Muscle layer of colon (tissue), 2 donors: ENCODE data around the gene ETFB.

Source experiments
- H3K27ac ChIP-seq: one replicate; pipeline ENCODE4 v1.7.0; 2013; ENCODE audit warnings: low read depth, mild to moderate bottlenecking, low read length, moderate library complexity
- H3K27me3 ChIP-seq, 2 donors: one replicate each; pipeline ENCODE4 v1.7.0; 2013; ENCODE audit warnings: low read length in 2 of 2, mild to moderate bottlenecking in 2 of 2; ENCODE audit not compliant: insufficient read depth in 2 of 2, control insufficient read depth in 1 of 2
- H3K36me3 ChIP-seq: one replicate; pipeline ENCODE4 v1.7.0; 2013; ENCODE audit warnings: mild to moderate bottlenecking, low read length; ENCODE audit not compliant: insufficient read depth
- H3K4me1 ChIP-seq: one replicate; pipeline ENCODE4 v1.7.0; 2013; ENCODE audit warnings: mild to moderate bottlenecking, low read length; ENCODE audit not compliant: insufficient read depth
- H3K4me3 ChIP-seq, 2 donors: one replicate each; pipeline ENCODE4 v1.7.0; 2013; ENCODE audit warnings: low read length in 2 of 2, low read depth in 1 of 2, mild to moderate bottlenecking in 1 of 2, moderate library complexity in 1 of 2
- H3K9ac ChIP-seq: one replicate; pipeline ENCODE4 v1.7.0; 2013; ENCODE audit warnings: low read length
- H3K9me3 ChIP-seq: one replicate; pipeline ENCODE4 v1.7.0; 2013; ENCODE audit warnings: mild to moderate bottlenecking, low read length
- donor health status: abdominal sarcoma.
- donor health status: Adenocarcinoma of cecum.

The ETFB gene

DNA sequence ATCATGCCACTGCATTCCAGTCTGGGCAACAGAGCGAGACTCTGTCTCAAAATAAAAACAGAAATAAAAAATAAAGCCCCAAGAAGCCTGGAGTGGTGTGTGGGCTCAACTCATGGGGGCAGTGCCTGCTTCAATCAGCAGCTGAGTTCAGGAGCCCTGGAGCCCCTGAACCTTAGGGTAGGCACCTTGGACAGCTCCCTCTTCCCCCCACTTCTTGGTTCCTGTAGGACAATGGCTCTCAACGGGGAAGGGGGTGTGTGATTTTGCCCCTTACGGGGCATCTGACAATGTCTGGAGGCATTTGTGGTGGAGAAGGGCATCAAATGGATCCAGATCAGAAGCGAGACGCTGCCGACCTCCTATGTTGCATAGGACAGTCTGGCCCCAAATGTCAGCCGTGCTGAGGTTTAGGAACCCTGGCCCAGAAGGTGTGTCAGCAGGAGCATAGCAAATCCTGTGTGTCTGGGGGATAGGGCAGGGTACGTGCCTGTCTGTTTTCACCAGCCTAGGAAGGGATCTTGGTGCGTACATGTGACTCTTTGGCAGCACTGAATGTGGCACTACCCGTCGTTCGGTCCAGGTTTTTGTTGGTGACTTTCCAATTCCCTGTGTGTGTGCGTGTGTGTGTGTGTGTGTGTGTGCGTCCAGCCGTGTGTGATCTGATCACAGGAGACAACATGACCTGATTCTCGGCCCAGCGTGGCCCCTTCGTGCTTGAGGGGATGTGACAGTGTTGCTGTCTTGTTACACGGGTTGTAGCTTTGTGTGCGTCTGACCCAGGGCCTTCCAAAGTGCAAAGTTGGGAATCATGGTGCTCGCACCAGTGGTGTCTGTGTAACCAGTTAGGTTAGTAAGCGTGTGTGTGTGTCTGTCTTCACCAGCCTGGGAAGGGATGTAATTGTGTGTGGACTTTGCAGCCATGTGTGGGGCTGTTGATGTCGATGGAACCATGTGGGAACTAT is 47.2 kb downstream of the ETFB start:
- Histone ChIP-seq H3K27ac (no peak overlapping the region), H3K9me3 (peaks cover 3% of the 10 kb centered on the region), H3K4me1 (no peaks in the 10 kb centered on the region), H3K36me3 (no peaks in the 10 kb centered on the region), H3K9ac (no peak overlapping the region), H3K4me3 (no peak overlapping the region), H3K27me3 (peaks cover 0 to 10% of the 10 kb centered on the region in 2 donors)

DNA sequence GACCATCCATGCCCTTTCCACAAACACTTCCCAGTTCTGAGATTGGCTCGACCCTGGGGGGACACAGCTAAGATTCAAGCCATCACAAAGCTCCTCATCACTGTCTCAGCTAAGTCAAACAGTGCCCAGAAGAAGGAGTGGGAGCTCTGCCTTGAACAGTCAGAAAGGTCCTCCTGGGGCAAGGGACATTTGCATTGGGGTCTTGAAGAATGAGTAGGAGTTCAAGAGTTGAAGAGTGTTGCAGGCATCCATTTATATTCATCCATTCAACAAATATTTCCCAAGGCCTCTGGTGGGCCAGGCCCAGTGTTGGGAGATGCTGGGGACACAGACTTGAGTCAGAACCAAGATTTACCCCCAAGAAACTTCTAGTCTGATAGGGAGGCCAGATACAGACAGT is 48.2 kb downstream of the ETFB start:
- Histone ChIP-seq H3K4me3 (no peak overlapping the region), H3K9ac (no peak overlapping the region), H3K9me3 (peaks cover 3% of the 10 kb centered on the region), H3K4me1 (no peaks in the 10 kb centered on the region), H3K27me3 (peaks cover 0 to 7% of the 10 kb centered on the region in 2 donors), H3K36me3 (no peaks in the 10 kb centered on the region), H3K27ac (no peak overlapping the region)

DNA sequence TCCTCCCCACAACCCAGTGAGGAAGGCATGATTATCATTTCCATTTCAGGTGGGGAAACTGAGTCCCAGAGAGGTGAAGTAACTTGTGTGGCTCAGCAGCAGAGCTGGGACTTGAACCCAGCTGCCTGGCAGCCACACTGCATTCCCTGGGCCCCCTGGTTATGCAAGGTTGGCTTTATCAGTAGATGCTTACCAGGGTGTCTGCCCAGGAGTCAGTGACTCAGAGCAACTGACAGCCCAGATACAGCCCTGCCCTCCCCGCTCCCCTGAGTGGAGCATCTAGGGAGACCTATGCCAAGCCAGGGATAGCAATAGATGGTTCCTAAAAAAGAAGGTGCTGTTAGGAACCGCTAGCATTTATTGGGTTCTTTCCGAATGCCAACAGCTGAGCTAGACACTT is 48.8 kb downstream of the ETFB start:
- no peaks in the 10 kb centered on the region for H3K4me1 ChIP-seq
- no peak overlapping the region for H3K27ac ChIP-seq
- H3K9me3 ChIP-seq: peaks cover 3% of the 10 kb centered on the region
- no peak overlapping the region for H3K9ac ChIP-seq
- no peaks in the 10 kb centered on the region for H3K36me3 ChIP-seq
- no peak overlapping the region for H3K4me3 ChIP-seq
- H3K27me3 ChIP-seq: peaks cover 0 to 8% of the 10 kb centered on the region in 2 donors

DNA sequence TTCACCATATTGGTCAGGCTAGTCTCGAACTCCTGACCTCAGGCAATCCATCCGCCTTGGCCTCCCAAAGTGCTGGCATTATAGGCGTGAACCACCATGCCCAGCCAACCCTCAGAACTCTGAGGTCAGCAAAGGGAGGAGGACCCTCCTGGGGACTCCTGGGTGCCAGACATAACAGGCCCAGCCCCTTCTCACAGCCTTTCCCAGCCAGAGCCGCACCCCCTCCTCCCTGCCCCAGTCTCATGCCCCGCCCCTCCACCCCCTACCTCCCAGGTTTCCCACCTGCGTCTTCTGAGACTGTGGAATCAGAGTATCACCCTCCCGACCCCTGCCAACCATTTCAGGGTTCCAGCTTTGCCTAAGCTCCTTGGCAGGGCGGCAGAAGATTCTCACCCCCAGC is 49.5 kb downstream of the ETFB start:
- Histone ChIP-seq H3K36me3 (no peaks in the 10 kb centered on the region), H3K9me3 (peaks cover 3% of the 10 kb centered on the region), H3K27ac (no peak overlapping the region), H3K9ac (no peak overlapping the region), H3K4me3 (no peak overlapping the region), H3K27me3 (peaks cover 0 to 14% of the 10 kb centered on the region in 2 donors), H3K4me1 (no peaks in the 10 kb centered on the region)

DNA sequence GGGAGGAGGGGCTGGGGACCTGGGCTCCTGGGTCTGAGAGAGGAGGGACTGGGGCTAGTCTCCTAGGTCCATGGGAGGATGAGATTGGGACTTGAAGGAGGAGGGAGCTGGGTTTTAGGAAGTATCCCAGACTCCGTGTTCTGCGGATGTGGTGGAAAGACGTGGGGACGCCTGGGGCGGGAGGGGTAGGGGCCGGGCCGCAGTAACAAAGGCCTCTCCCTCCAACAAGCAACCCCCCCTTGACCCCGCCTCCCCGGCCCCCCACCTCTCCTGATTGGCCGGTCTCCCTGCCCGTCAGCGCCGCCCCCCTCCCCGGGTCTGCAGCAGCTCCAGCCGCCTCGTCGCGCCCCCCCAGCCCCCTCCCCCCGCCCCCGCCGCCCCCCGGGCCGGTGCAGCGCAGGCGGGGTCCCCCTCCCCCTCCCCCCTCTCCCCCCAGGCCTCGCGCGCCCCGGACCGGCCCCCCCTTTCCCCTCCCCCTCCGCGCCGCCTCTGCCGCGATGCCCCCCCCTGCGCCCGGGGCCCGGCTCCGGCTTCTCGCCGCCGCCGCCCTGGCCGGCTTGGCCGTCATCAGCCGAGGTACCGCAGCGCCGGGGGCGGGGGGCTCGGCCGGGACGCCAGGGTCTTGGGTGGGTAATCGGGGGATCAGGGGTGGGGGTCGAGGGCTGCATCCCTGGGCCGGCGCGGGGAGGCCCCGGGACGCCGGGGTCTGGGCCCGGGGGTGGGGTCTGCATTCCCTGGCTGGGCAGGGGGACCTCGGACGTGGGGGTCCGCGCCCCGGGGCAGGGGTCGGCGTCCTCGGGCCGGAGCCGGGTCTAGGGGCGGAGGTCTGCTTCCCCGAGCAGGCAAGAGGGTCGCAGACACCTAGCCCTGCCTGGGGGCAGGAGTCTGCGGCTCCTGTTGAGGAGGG is 54.6 kb downstream of the ETFB start, which contains the start of gene IGLON5:
IGLON5 (plus strand) TSS at position 294 of the 907 bp plus-strand sequence; CDS start at position 498, 204 bp downstream.
- Histone ChIP-seq H3K27me3 (peaks cover 0 to 24% of the 10 kb centered on the region in 2 donors), H3K9ac (no peak within 1 kb of the TSS), H3K36me3 (no peaks in the 10 kb centered on the region), H3K9me3 (peaks cover 16% of the 10 kb centered on the region), H3K4me3 (no peak within 1 kb of the TSS), H3K4me1 (no peaks in the 10 kb centered on the region), H3K27ac (no peak within 1 kb of the TSS)

DNA sequence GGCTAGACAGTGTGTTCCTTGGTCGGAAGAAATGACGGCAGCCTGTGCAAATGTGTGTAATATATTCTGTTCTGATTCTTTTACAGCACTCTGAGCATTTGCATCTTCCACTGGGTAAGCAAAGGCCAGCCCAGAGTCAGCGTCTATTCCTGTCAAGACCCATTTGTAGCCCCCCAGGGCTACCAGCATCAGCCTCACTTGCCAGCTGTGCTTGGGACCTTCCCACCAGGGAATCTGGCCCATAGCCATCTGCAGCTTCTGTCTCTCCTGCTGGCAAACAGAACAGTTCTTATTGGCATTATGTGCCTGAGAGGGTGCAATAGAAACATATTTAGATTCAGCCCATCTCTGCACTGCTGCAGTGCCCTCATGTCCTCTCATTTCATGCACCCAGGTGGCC is 60.7 kb downstream of the ETFB start:
- H3K36me3 ChIP-seq: no peaks in the 10 kb centered on the region
- H3K27me3 ChIP-seq: peaks cover 0 to 13% of the 10 kb centered on the region in 2 donors
- H3K9me3 ChIP-seq: peaks cover 22% of the 10 kb centered on the region
- no peak overlapping the region for H3K9ac ChIP-seq
- no peaks in the 10 kb centered on the region for H3K4me1 ChIP-seq
- no peak overlapping the region for H3K27ac ChIP-seq
- H3K4me3 ChIP-seq: no peak overlapping the region

DNA sequence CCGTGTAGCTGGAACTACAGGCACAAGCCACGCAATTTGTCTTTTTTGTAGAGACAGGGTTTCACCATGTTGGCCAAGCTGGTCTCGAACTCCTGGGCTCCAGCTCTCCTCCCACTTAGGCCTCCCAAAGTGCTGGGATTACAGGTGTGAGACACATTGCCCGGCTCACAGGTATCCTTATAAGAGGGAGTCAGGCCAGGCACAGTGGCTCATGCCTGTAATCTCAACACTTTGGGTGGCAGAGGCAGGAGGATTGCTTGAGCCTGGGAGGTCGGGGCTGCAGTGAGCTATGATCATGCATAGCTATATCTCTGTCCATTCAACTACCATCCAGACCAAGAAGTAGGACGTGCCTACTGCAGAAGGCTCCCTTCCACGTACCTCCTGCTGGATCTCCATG is 64.9 kb downstream of the ETFB start:
- no peaks in the 10 kb centered on the region for H3K36me3 ChIP-seq
- H3K9ac ChIP-seq: no peak overlapping the region
- no peaks in the 10 kb centered on the region for H3K4me1 ChIP-seq
- no peak overlapping the region for H3K4me3 ChIP-seq
- H3K9me3 ChIP-seq: peaks cover 8% of the 10 kb centered on the region
- no peak overlapping the region for H3K27ac ChIP-seq
- no peaks in the 10 kb centered on the region for H3K27me3 ChIP-seq

DNA sequence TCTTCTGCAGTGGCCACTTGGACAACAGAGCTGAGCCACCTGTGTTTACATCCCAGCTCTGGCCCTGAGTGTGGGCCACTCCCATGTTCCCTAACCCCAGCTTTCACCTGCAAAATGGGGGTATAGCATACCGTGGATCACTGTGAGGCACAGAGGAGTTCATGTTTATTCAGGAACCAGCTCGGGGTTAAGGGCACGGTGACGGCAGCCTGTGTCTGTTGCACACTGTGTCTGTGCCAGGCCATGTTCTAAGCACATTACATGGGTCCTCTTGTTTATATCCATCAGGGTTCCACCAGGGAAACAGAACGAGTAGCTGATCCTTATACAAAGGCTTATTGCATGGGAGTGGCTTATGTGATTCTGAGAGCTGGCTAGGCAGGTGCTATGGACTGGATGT is 68.8 kb downstream of the ETFB start:
- Histone ChIP-seq H3K9ac (no peak overlapping the region), H3K9me3 (no peaks in the 10 kb centered on the region), H3K27me3 (peaks cover 0 to 9% of the 10 kb centered on the region in 2 donors), H3K36me3 (no peaks in the 10 kb centered on the region), H3K4me3 (no peak overlapping the region), H3K27ac (no peak overlapping the region), H3K4me1 (no peaks in the 10 kb centered on the region)

DNA sequence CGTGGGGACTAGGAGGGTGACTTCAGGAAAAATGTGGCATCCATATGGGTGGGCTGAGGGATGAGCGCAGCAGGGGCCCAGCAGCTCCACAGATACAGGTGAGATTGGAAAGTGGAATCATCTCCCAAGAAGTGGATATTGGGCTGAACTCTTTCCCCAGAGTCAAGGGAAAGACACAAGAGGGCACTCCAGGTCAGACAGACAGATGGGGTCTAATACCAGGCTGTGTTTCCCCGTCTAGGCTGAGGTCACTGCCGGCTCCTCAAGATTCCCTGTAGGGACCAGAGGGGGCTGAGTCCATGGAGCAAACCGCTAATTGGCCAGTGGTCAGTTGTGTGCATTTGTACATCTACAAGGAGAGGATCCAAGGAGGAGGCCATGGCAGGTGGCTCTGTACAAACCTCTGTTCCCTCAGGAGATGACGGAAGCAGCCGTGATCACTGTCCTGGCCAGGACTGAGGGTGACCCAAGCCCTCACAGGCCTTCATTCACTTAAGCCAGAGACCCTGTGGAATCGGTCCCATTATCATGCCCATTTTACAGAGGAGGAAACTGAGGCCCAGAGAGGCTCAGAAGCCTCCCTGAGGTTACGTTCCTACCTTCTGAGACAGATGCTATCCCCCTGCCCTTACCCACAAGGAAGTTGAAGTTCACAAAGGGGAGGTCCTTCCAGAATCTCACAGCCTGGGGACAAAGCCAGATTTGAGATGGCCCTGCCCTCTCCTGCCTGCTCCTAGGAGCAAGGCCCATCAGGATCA is 69.7 kb downstream of the ETFB start:
- Histone ChIP-seq H3K27ac (no peak overlapping the region), H3K27me3 (peaks cover 0 to 9% of the 10 kb centered on the region in 2 donors), H3K36me3 (no peaks in the 10 kb centered on the region), H3K9ac (no peak overlapping the region), H3K4me1 (no peaks in the 10 kb centered on the region), H3K4me3 (no peak overlapping the region), H3K9me3 (no peaks in the 10 kb centered on the region)

DNA sequence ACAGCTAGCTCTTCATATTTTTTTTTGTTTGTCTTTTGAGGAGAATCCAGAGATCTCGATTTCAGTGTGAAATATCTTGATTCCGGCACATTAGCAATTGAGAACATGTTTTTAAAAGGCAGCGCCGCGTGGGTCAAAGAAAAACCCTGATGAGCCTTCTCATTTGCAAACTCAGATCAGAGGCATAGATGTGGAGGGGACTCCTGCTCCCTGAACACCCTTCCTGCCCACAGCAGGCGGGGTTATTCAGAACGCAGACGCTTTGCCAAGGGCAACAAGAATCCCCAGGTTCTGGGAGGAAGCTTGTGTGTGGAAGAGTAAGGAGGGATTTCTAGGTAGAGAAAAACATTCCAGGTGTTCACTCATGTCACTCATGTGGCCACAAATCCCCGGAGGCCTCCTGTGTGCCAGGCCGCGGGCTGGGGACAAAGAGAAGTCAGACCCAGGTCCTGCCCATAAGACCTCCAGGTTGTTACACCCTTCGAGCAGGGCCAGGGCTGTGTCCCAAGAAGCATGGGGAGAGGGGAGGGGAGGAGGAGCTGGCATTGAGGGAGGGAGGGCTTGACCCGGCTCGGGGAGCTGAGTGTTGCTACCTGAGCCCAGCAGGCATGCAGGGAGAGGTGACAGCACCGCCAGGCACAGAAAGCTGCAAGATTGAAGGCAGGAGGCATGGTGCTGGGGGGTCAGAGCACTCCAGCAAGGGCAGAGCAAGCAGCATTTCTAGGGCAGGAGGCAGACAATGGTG is 70.6 kb downstream of the ETFB start:
- Histone ChIP-seq H3K9ac (no peak overlapping the region), H3K4me3 (no peak overlapping the region), H3K27ac (no peak overlapping the region), H3K9me3 (no peaks in the 10 kb centered on the region), H3K4me1 (no peaks in the 10 kb centered on the region), H3K36me3 (no peaks in the 10 kb centered on the region), H3K27me3 (peaks cover 0 to 9% of the 10 kb centered on the region in 2 donors)
